Measurements from ENCODE around the gene HMCN1.

GRCh38 chr1:185840880-185841279 is 106.7 kb downstream of the HMCN1 start:
- TF ChIP-seq, protein P1, sequence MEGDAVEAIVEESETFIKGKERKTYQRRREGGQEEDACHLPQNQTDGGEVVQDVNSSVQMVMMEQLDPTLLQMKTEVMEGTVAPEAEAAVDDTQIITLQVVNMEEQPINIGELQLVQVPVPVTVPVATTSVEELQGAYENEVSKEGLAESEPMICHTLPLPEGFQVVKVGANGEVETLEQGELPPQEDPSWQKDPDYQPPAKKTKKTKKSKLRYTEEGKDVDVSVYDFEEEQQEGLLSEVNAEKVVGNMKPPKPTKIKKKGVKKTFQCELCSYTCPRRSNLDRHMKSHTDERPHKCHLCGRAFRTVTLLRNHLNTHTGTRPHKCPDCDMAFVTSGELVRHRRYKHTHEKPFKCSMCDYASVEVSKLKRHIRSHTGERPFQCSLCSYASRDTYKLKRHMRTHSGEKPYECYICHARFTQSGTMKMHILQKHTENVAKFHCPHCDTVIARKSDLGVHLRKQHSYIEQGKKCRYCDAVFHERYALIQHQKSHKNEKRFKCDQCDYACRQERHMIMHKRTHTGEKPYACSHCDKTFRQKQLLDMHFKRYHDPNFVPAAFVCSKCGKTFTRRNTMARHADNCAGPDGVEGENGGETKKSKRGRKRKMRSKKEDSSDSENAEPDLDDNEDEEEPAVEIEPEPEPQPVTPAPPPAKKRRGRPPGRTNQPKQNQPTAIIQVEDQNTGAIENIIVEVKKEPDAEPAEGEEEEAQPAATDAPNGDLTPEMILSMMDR (conservative IDR thresholded peaks at IDR 0.05) = no peak
- no peak for TF ChIP-seq EZH2 (IDR thresholded peaks at IDR 0.05; ENCODE audit: low read depth)
